NCI-H2196 treated with DMSO at 0.1 percent for 48 hours (cell line): ENCODE results near the gene RGL1.

Source experiments
- DNase-seq: peaks from one replicate; lab custom pipeline; 2025; ENCODE audit not compliant: unreplicated experiment; lab: John Stamatoyannopoulos, UW

RGL1 gene

GRCh38 chr1:183817576-183818288 lies 12.8 kb downstream of the RGL1 start:
- no peak for DNase-seq

- no peak for DNase-seq
These were observed 14.1 kb downstream of the RGL1 start for GRCh38 chr1:183819059-183819458.

DNA sequence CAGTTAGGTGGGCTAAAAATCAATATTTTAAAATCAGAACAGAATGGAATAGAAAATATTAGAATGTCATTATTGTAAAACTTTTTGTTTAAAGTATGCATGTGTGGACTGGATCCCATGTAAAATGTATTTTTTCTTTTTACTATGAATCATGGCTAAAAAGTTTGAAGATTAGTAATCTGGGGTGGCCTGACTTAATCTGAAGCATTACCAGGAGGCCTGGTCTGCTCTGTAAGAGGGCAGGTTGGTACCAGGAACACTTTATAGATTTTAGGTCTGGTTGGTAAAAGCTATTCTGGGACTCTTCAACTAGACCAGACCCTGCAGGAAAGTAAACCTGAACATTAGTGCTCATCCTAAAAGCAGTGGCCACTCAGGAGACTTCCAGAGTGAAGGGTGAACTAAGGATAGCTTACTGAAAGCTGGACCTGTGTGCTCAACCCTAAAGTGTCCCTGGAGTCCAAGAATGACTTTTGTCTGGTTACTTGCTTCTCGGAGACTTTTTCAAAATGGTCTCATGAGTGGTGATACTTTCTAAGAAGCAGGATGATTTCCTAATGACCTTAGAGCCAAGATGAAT lies 16.5 kb downstream of the RGL1 start:
- no peak for DNase-seq

DNA sequence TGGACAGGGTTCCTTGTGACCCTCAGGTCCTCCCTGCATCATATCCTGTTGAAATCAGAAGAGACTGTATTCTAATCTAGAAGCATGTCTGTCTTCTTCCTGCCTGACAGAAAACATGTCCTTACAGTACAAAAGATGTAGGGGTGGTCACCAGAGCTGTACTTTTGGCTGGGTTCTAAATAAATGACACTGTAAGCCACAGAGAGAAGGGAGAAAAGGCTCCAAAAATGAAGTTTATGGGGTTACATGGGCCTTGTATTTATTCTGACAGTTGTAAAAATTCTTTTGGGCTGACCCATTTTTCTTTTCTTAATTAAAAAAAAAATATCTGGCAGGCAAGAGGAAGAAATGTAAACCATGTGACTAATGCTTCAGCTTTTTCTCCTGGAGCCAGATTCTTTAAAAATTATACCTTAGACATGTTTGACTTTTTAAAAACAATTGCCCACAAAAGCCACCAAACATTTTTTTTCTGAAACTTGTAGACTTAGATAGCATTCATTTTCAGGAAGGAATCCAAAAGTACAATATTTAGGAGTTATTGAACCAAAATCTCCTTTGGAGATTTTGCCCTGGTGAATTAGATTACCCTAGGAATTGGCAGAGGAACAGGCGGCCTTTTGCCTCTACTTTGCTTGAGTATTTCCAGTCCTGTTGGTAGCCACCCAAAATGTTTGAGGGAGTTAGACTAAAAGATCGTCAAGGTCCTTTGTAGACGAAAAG lies 17.1 kb downstream of the RGL1 start:
- no peak for DNase-seq

GRCh38 chr1:183824291-183824690 lies 19.4 kb downstream of the RGL1 start:
- no peak for DNase-seq

DNA sequence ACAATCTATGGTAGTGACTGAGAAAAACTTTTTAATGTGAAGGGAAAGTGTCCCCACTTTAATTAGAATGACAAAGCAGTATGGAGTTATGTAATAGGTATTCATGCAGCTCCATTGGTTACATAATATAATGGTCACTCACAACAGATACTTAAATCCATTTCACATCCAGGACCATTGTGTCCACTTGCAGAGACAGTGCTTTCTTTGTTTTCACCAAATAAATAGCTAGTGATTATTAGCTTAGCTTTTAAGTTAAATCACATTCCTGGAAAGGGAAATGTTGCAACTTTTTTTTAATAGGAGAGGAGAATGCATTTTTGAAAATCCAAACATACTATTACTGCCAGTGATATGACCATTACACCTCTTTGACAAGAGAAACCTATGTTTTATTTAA lies 22.9 kb downstream of the RGL1 start:
- no peak for DNase-seq

DNA sequence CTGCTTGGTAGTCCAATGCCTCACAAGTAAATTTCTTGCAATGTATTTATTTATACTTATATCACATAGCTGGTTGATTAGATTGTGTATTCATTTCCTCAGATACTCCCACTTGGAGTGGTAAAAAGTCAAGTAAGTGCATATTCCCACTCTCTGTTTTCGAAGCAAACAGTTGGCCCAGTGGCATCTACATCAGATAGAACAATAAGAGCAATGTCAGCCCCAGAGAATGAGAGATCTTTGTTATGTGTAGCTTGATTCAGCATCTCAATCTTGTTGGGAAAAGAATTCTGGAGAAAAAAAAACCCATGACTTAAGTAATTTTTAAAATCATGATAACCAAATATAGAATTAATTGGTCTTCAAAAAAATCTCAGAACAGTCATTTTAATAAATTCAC lies 25.5 kb downstream of the RGL1 start:
- no peak for DNase-seq

- DNase-seq = no peak
These were observed 26.4 kb downstream of the RGL1 start for GRCh38 chr1:183831311-183831710.

DNA sequence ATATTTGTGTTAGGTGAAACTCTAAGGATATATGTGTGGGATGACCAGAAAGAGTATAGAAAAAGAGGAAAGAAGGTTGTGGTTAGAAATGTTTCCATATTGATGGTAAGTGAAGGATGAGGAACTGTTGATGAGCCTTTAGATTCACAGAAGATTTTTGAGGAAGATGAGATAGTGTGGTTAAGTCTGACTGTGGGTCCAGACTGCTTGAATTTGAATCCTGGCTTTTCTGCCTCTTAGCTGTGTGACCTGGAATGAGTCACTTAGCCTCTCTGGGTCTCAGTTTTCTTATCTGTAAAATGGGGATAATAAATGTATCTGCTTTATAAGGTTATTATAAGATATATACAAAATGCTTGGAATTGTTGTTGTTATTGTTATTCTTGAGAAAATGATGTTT lies 27.5 kb downstream of the RGL1 start:
- DNase-seq = no peak

DNA sequence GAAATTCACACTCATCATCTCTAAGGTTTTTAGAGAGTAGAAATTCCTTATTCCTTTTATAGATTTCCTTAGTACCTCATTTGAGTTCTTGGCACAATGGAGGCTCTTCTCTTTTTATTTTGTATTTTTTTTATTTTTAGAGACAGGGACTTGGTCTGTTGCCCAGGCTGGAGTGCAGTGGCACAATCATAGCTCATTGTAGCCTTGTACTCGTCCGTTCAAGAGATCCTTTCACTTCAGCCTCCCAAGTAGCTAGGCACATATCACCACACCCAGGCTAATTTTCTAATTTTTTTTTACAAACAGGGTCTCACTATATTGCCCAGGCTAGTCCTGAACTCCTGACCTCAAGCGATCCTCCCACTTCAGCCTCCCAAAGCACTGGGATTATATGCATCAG lies 29.6 kb downstream of the RGL1 start:
- DNase-seq = no peak

DNA sequence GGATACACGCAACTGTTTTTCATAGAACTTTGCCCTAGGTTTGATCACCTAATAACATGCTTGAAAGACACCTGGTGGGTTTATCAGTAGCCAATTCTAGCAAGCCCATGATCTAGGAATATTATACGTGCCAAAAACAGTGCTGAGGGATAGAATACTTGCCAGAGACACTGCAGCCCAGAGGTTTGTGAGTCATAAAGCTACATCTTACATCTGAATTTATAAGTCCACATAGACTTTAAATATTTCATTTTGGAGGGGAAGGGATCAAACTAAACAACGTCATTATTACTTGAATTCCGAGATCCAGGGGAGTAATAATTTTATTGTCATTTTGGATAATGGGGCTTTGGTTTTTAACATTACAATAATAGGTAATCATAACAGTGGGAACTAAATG lies 31.7 kb downstream of the RGL1 start:
- no peak for DNase-seq

DNA sequence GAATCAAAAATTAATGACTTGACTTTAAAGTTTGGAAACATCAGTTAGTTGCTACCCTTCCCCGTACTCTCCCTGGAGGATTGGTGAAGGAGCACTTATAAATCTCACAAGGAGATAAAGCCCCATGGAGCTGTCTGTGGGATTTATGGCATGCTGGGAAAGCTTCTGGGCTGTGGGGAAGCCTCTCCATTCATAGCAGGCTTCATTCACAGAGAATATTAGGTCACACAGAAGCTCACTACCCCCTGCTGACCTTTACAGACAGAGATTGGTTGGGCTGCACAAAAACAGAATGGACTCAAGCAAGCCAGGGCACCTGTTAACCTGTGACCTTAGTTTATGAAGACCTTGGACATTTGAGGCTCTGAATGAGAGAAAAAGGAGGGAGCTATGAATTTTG lies 32.1 kb downstream of the RGL1 start:
- no peak for DNase-seq

DNA sequence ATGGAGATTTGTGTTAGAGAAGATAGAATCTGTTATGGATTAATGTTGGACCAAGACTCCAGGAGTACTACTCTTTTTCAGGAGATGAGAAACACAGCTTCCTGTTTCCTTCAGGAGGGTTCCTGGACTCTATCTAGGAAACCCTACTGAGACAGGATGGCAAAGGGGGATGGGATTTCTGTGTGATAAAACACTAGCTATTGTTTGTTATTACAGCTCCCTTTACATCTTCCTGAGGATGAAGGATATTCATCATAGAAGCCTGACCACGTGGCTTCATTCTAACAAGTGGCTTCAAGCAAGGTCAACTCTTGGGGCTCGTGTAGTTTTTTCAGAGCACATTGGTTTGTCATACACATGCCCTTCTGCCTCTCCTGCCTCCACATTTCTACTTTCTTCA lies 33.3 kb downstream of the RGL1 start:
- no peak for DNase-seq

DNA sequence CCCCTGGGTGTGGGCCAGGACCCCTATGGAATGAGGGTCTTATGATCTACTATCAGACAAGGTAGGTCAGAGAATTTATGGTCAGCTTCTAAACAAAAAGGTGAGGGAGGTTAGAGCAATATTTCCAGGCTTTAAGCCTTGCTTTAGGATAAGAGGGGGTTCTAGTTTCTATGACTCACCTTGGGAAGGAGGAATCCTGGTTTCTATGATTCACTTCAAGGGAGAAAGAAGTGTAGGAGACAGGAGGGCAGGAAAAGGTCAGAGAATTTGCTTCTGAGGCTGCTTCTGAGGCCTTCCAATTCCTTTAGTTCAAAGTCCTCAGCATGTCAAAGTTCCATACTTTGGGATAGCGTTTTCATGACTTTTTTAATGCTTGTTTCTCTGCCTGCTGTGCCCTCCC lies 35.2 kb downstream of the RGL1 start:
- no peak for DNase-seq

GRCh38 chr1:183841550-183841949 lies 36.6 kb downstream of the RGL1 start:
- no peak for DNase-seq

DNA sequence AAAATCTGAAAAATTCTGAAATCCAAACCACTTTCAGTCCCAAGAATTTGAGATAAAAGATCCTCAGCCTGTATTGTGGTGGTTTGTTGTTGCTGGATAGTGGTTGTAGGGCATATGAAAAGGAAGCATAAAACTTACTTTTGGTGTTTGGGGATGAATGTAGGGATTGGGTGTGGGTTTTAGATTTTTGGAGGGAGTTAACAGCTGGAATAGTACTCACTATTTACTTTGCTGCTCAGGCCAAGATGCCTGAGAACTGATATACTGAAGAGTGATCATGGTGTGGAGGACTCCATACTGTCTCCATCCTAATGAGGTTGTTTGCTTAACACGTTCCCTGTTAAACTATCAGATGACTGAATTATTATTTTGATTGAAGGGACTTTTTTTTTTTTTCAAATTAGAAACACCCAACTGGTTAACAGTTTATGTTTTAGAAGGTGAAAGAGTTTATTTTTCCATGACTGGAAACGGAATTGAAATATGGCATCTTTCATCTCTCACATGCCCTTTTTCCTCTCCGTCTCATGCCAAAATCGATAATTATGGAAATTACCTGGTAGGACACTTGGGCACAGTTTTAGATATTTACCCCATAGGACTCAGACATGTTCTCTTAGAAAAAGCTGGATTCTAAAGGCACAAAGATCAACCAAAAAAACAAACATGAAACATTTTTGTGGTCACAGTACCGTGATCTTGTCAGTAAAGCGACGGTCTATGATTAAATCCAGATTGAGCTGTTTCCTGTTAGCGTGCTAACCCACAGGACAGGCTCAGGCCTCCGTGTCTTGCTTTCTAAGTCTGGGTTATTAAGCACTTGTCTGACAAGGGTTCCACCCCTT lies 37.3 kb downstream of the RGL1 start:
- DNase-seq = no peak

GRCh38 chr1:183842795-183843144 lies 37.9 kb downstream of the RGL1 start:
- DNase-seq = no peak

DNA sequence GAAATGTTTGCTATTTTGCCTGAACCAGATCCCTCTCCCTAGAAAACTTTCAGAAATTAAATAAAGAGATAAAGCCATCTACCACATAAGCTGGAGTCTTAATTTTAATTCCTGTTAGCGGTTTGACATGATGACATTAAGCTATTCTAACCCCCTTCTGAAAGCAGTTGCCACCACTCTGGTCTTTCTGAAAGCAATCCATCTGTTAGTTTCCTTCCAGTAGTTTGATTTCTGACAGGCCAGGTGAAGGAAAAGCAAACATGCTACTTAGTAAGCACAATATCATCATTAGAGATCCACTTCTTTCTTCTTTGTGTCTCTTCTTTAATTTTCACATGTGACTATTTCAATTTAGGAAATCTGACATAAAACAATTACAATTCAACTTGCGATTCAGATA lies 39.9 kb downstream of the RGL1 start:
- no peak for DNase-seq

DNA sequence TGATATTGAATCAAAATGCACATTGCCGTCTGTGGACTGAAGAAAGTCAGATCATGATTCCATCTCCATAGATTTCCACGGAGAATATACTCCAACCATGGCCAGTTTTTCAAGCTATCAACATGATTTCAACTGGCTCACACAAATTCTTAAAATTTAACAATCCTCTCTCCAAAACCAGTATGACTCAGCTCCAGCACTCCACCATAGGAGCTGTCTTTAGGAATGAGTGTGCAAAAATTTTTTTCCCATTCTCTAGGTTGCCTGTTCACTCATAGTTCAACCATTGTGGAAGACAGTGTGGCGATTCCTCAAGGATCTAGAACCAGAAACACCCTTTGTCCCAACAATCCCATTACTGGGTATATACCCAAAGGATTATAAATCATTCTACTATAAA lies 40.8 kb downstream of the RGL1 start:
- DNase-seq = no peak

- no peak for DNase-seq
These were observed 42.7 kb downstream of the RGL1 start for GRCh38 chr1:183847641-183848040.

- no peak for DNase-seq
These were observed 45.9 kb downstream of the RGL1 start for GRCh38 chr1:183850852-183851251.

DNA sequence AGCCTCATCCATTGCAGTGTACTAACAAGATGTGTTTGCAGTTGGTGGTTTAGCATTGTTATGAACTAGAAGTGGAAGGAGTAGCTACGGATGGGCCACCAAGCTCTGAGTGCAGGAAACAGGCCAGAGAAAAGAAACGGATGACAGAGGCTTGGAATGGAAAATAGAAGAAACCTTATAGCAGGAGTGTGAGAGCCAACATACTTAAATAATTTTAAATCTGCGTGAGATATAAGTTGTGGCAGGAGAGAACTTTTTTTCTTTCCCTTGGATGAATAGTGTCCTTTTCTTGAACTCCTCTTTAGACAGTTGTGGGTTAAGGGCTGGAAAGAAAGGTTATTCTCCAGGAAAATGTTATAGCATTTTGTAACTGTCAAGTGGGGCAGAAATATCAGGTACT lies 54.2 kb downstream of the RGL1 start:
- DNase-seq = no peak
